Spleen (tissue), 11 donors: ENCODE data around the gene MCEE. TPM values are rescaled to one million over a fixed set of nuclear protein-coding genes. Genes with fewer than 3 reads are reported as not detected.

ENCODE experiments used
- DNase-seq: peaks from one replicate; pipeline ENCODE4 v3.0.0-alpha.2; 2020
- H3K27ac ChIP-seq, 8 donors: fragments of 200-600 bp; sonication (generic) in 7 of 8; 1 replicate in 4 of 8; 2 replicates in 4 of 8; pipeline versions ENCODE4 v1.5.0 to v1.8.0; 2016 to 2021; ENCODE audit warnings: inconsistent platforms in 4 of 8, mild to moderate bottlenecking in 4 of 8, moderate library complexity in 1 of 8
- H3K27me3 ChIP-seq, 7 donors: fragments of 200-600 bp; sonication (generic) in 6 of 7; replicated peaks in 1 of 7; 1 replicate in 4 of 7; 2 replicates in 3 of 7; pipeline versions ENCODE4 v1.5.0 to v1.8.0; 2016 to 2021; ENCODE audit warnings: inconsistent platforms in 3 of 7, mild to moderate bottlenecking in 1 of 7
- H3K36me3 ChIP-seq, 6 donors: fragments of 200-600 bp; sonication (generic) in 5 of 6; 1 replicate in 4 of 6; 2 replicates in 2 of 6; pipeline versions ENCODE4 v1.5.0 to v1.8.0; 2016 to 2021; ENCODE audit warnings: inconsistent platforms in 2 of 6
- H3K4me1 ChIP-seq, 6 donors: fragments of 200-600 bp; sonication (generic) in 5 of 6; 1 replicate in 3 of 6; 2 replicates in 3 of 6; pipeline versions ENCODE4 v1.5.0 to v1.8.0; 2016 to 2021; ENCODE audit warnings: inconsistent platforms in 3 of 6
- H3K4me3 ChIP-seq, 8 donors: fragments of 200-600 bp; sonication (generic) in 7 of 8; 1 replicate in 4 of 8; 2 replicates in 4 of 8; pipeline versions ENCODE4 v1.5.0 to v1.8.0; 2016 to 2021; ENCODE audit warnings: inconsistent platforms in 4 of 8, mild to moderate bottlenecking in 4 of 8, moderate library complexity in 2 of 8
- H3K9me3 ChIP-seq, 8 donors: fragments of 200-600 bp; sonication (generic) in 7 of 8; 1 replicate in 4 of 8; 2 replicates in 4 of 8; pipeline versions ENCODE4 v1.5.0 to v1.8.0; 2016 to 2021; ENCODE audit warnings: inconsistent platforms in 4 of 8
- CTCF ChIP-seq, 11 experiments: fragments of 200-600 bp in 7 of 11; fragments of 450-650 bp in 4 of 11; sonication (generic) in 4 of 11; IDR thresholded peaks in 8 of 11; conservative IDR thresholded peaks in 3 of 11; 1 replicate in 7 of 11; 2 replicates in 4 of 11; pipeline versions ENCODE4 v1.4.0 to v1.8.0; 2016 to 2021; ENCODE audit warnings: antibody characterized with exemption in 11 of 11, inconsistent platforms in 4 of 11, mild to moderate bottlenecking in 1 of 11
- POLR2A ChIP-seq, 3 donors: fragments of 450-650 bp; IDR thresholded peaks; one replicate each; pipeline ENCODE4 v1.5.1; 2017; ENCODE audit warnings: antibody characterized with exemption in 3 of 3, mild to moderate bottlenecking in 1 of 3
- POLR2AphosphoS5 ChIP-seq, 3 donors: sonication (generic); formaldehyde crosslinking; IDR thresholded peaks; one replicate each; pipeline ENCODE4 v1.5.1; 2017; ENCODE audit warnings: antibody characterized with exemption in 3 of 3
- WGBS, 5 donors: extraction: QIAGEN DNeasy Blood & Tissue Kit in 3 of 5; methylation state at CpG; one replicate each; pipeline versions ENCODE4 v1.1.5 to v1.1.7; 2013 to 2018; 5-methylcytosine and 5-hydroxymethylcytosine counted together
- intact Hi-C: fragments of 100-400 bp; cut with DNase I; formaldehyde crosslinking; loops from one replicate; pipeline ENCODE4 v1.15.0; 2023; ENCODE audit warnings: low total_unique reads
- polyA plus RNA-seq, 3 donors: library from polyadenylated mRNA; stranded (reverse); fragments of 200-250 nt; gene quantifications; one replicate each; pipeline ENCODE4 v1.2.1, GENCODE V29; 2013
- total RNA-seq, 7 donors: library from RNA; depleted of rRNA in 3 of 7; stranded (reverse); fragments of >200 nt in 3 of 7; fragmentation: NEBNext Ultra II Directional in 4 of 7; extraction: Animal tissue kit (Norgen Biotek cat#: 25700) in 4 of 7; gene quantifications; one replicate each; pipeline versions ENCODE4 v1.1.0 to v1.2.1, GENCODE V29; 2016 to 2021
- donor health status: healthy with polysubstance abuse.
- donor health status: DM: no; HTN: no; CAD: no; lungs with moderate emphysema.
- donor health status: DM: no; HTN: no; CAD: no.
- donor health status: Bipolar disorder and iron deficiency.
- donor health status: healthy.
- donor health status: DM: no; HTN: no; CAD: no.
- donor health status: DM: yes; HTN: yes; CAD: no.

Gene MCEE
- total and polyA plus RNA-seq, 10 donors, result 10.4 to 21.8 (median 16.0) TPM

- DNase-seq, result peak; percentile 84
- Histone ChIP-seq H3K27me3 (no peaks in the 10 kb centered on the region), H3K36me3 (peaks cover 0 to 14% (median 2%) of the 10 kb centered on the region in 6 donors), H3K4me3 (peak overlapping the region; percentile 74 to 97 (median 82)), H3K4me1 (peaks cover 39 to 89% (median 79%) of the 10 kb centered on the region in 6 donors), H3K9me3 (no peaks in the 10 kb centered on the region), H3K27ac (peak overlapping the region; percentile 88 to 99 (median 98))
- 3 to 6% (median 4%) methylated on average over 20 to 26 of the region's 26 CpGs for WGBS, 5 donors
- intact Hi-C loops, result no loop called here
- TF ChIP-seq POLR2AphosphoS5 (IDR thresholded peaks at IDR 0.05) (no peak), CTCF (IDR thresholded peaks at IDR 0.05 in 8 of 11, conservative IDR thresholded peaks at IDR 0.05 in 3 of 11) (peak in 2 of 11 experiments; percentile 9 to 12), POLR2A (IDR thresholded peaks at IDR 0.05) (no peak)
These were observed 62.3 kb downstream of the MCEE start for GRCh38 chr2:71067567-71068217.

- no peak for DNase-seq
- no peak for TF ChIP-seq CTCF (IDR thresholded peaks at IDR 0.05 in 8 of 11, conservative IDR thresholded peaks at IDR 0.05 in 3 of 11)
- TF ChIP-seq POLR2A (IDR thresholded peaks at IDR 0.05), result no peak
- no peak for TF ChIP-seq POLR2AphosphoS5 (IDR thresholded peaks at IDR 0.05)
- H3K4me3 ChIP-seq, result peak overlapping the region in 1 of 8 donors; percentile 85
- H3K9me3 ChIP-seq, result no peaks in the 10 kb centered on the region
- whole genome bisulfite sequencing, 5 donors, result 80 to 88% (median 83%) methylated on average over 3 of the region's 3 CpGs
- H3K4me1 ChIP-seq, result peaks cover 31 to 80% (median 71%) of the 10 kb centered on the region in 6 donors
- peak overlapping the region in 7 of 8 donors; percentile 36 to 99 (median 98) for H3K27ac ChIP-seq
- H3K27me3 ChIP-seq, result no peaks in the 10 kb centered on the region
- H3K36me3 ChIP-seq, result peaks cover 0 to 9% (median 0%) of the 10 kb centered on the region in 6 donors
- intact Hi-C loops, result no loop called here
These were observed 63.2 kb downstream of the MCEE start for GRCh38 chr2:71066856-71067255.

GRCh38 chr2:71064754-71065621 is 65.0 kb downstream of the MCEE start:
- intact Hi-C loops, result no loop called here
- TF ChIP-seq CTCF (IDR thresholded peaks at IDR 0.05 in 8 of 11, conservative IDR thresholded peaks at IDR 0.05 in 3 of 11), result no peak
- TF ChIP-seq POLR2AphosphoS5 (IDR thresholded peaks at IDR 0.05), result peak in 1 of 3 donors; percentile 70
- 23 to 57% (median 34%) methylated on average over 7 of the region's 7 CpGs for WGBS, 5 donors
- peaks cover 13 to 62% (median 52%) of the 10 kb centered on the region in 6 donors for H3K4me1 ChIP-seq
- DNase-seq, result peak; percentile 70
- peak overlapping the region; percentile 38 to 99 (median 88) for H3K27ac ChIP-seq
- peak overlapping the region in 1 of 8 donors; percentile 46 for H3K4me3 ChIP-seq
- H3K36me3 ChIP-seq, result no peaks in the 10 kb centered on the region
- peaks cover 0 to 10% (median 0%) of the 10 kb centered on the region in 7 donors for H3K27me3 ChIP-seq
- H3K9me3 ChIP-seq, result no peaks in the 10 kb centered on the region
